T47D (cell line): ENCODE data around the gene MMP27.
A peak's percentile ranks its signal among the peaks of the same experiment; 100 is the strongest.

Source experiments
- DNase-seq, 2 experiments: peaks; one replicate each; pipeline versions ENCODE4 v3.0.0 to v3.0.0-alpha.2; 2011 to 2012; ENCODE audit warnings: low read depth in 1 of 2, low spot score in 1 of 2
- JUND ChIP-seq: IDR thresholded peaks from 2 replicates; pipeline ENCODE4 v1.6.1; 2012; ENCODE audit warnings: low read depth
- in situ Hi-C: cut with HindIII; loops from 2 replicates; pipeline ENCODE4 v1.10.0; 2016; ENCODE audit warnings: low sequenced_read_pairs, low pct_unique_long_range_greater_than_20kb

Gene MMP27

DNA sequence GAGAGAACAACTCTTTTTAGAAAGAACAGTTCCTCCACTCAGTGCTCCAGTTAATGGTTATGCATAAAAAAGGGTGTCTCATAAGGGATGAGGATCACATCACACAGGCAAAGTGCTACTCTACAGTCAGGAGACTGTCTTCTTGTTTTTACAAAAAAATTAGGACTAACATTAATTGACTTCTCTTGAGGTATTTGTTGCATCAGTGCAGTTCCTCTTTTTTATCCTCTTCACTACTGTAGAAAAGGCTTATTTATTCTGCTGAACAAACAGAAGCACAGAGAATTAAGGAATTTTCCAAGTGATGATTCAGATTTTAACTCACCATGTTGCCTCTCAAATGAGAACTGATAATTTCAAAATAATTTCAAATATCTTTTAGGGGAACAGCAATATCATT lies 17.3 kb upstream of the MMP27 start:
- no peak for DNase-seq
- in situ Hi-C loops: no loop called here
- no peak for TF ChIP-seq JUND

DNA sequence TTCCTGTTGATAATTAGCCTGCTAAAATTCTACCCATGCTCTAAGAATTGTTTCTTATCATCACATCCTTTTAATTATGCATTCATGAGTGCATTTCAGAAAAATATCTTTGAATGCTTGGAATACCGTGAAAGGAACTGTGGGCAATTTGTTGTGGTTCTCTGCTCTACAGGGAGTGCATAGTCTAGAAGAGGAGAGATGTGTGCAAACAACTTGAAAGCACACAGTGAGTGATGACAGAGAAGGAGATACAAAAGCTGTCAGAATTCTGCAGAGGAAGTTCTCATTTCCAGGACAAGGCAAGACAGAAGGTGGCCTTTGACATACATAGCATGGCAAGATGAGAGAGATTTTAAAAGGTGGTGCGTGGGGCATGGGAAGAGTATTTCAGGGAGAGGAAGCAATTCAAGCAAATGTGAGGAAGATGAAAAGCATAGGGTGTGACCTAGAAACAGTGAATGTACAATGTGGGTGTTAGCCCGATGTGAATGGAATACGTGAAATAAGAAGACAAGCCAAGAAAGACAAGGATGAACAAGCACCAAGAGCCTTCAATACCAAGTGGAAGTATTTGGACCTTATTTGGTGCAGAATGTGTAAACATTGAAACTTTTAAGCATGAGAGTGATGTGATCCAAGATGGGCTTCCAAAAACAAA lies 14.2 kb upstream of the MMP27 start:
- DNase-seq: no peak
- in situ Hi-C loops: no loop called here
- TF ChIP-seq JUND: no peak

GRCh38 chr11:102717280-102717679 lies 11.7 kb upstream of the MMP27 start:
- TF ChIP-seq JUND: no peak
- no peak for DNase-seq
- in situ Hi-C loops: no loop called here

GRCh38 chr11:102716527-102716926 lies 11.0 kb upstream of the MMP27 start:
- no peak for TF ChIP-seq JUND
- no peak for DNase-seq
- in situ Hi-C loops: no loop called here

DNA sequence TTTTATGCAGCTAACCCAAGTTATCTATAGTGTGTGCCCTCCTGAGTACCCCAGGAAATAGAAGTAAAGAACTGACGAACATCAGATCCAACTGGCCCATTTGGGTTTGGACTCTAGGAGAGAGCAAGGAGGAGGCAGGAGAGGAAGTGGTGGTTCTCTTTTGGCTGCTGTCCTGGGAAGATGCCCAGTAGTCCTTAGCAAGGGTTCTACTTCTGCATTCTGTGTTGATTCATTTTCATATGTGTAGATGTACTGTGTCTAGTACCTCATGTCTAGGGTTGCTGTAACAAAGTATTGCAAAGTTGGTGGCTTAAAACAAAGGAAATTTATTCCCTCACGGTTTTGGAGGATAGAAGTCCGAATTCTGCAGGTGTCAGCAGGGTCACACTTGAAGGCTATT lies 6.6 kb upstream of the MMP27 start:
- TF ChIP-seq JUND: no peak
- in situ Hi-C loops: no loop called here
- no peak for DNase-seq

DNA sequence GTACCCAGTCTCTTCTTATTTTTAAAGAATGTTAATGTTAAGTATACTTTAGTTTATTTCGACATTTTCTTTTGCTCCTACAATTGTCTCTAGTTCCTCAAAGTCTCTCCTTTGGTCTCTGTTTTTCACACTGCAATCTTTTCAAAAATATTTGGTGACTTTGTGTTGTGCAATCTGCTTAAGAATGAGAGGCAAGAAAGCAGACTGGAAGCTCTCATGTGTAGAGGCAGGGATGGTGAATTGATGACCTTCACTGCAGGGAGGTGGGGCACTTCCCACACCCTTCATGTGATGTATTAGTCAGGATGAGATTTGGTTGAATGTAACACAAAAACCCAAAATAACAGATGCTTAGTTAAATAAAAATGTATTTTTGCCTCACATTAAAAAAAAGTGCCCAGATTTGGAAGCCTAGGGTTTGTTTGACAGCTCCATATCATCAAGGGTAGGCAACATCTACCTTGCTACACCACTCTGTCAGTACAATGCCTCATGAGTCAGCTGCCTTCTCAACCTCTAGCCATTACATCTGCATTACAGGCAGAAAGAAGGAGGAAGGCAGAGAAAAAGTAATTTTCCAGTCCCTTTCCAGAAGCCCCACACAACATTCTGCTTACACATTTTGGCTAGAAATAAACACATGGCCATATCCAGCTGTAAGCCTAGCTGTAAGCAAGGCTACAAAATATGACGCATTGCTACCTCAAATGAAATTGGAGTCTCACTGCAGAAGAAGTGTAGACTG lies 3.8 kb upstream of the MMP27 start:
- no peak for TF ChIP-seq JUND
- DNase-seq: no peak
- in situ Hi-C loops: no loop called here

DNA sequence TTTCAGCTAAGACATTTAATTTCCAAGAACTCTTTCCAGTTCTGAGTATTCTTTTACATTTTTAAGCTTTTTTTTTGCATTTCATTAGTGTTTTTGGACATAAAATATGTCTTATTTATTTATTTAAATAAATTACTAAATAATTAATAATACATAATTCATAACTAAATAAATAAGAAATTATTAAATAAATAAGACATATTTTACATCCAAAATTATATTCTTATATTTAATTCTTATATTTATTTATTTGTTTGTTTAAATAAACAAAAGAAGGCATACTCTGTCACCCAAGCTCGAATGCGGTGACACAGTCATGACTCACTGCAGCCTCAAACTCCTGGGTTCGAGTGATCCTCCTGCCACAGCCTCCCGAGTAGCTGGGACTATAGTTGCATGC lies 3.1 kb upstream of the MMP27 start:
- in situ Hi-C loops: no loop called here
- DNase-seq: no peak
- TF ChIP-seq JUND: no peak

DNA sequence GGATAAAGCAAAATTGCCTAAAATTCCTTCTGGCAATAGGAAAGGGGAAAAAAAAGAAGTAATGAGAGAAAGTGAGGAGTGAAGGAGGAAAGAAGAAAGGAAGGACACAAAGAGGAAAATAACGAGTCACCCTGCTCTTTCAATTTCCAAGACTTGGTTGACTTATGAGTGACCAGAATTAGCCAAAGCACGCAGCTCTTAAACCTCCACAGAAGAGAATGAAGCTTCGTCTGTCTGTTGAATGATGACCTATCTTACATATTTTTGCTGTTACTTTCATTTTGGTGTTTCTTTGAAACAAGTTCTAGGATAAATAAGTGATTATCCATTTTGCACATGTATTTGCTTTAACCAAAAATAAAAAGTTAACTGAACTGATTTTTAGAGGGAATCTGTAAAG lies 728 bp downstream of the MMP27 start:
- no peak for TF ChIP-seq JUND
- in situ Hi-C loops: no loop called here
- no peak for DNase-seq

DNA sequence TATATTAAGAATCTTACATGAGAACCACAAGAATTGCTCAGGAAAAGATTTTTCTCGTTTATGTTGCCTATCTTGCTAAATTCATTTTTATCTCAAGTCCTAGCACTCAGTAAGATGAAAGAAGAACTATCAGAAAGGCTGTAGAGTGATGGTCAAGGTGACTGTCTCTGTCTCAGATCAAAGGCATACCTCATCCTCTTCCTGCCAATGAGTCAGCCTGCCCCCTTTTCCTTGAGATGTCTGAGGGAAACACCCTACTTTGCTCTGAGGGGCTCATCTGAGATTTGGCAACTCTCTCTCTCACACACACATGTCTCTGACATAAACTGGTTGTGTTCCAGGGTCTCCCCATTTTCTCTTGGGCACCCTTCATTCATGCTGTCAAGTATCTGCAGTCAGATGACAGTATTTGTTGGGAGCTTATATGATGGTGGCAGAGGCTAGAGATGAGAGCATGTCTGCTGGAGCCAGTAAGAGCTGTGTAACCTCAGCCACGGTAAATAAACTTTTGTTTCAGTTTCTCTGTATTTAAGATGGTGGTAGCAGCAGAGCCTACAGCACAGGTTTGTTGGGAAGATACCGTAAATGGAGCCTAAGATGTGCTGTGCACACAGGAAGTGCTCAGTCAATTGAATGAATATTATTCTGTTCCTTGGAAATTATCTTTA lies 1.6 kb downstream of the MMP27 start:
- no peak for TF ChIP-seq JUND
- in situ Hi-C loops: no loop called here
- no peak for DNase-seq

- in situ Hi-C loops: no loop called here
- TF ChIP-seq JUND: no peak
These were observed 10.4 kb downstream of the MMP27 start for GRCh38 chr11:102695201-102695600.

DNA sequence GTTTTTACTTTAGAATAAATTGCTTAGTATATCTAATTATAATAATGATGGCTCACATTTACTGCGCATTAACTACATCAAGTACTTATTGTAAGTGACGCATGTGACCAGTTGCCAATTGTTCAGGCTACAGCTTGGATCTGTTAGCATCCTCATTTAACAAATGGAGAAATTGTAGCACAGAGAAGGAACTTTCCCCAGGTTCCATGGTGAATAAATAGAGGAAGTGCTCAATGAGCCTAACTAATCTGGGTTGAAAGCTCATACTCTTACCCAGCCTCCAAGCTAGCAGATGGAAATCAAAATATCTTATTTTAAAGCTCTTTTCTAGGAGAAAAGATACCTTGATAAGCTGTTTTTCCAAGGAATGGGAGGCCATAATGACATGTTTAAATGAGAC lies 19.8 kb downstream of the MMP27 start:
- no peak for DNase-seq
- in situ Hi-C loops: no loop called here
- TF ChIP-seq JUND: no peak

More at GRCh38 chr11:102695201-102695600, 10.4 kb downstream of the MMP27 start:
- no peak for DNase-seq

- TF ChIP-seq JUND: no peak
- DNase-seq: peak in 1 of 2 experiments; percentile 35
- in situ Hi-C loops: no loop called here
These were observed 20.2 kb downstream of the MMP27 start for GRCh38 chr11:102685338-102685737.

DNA sequence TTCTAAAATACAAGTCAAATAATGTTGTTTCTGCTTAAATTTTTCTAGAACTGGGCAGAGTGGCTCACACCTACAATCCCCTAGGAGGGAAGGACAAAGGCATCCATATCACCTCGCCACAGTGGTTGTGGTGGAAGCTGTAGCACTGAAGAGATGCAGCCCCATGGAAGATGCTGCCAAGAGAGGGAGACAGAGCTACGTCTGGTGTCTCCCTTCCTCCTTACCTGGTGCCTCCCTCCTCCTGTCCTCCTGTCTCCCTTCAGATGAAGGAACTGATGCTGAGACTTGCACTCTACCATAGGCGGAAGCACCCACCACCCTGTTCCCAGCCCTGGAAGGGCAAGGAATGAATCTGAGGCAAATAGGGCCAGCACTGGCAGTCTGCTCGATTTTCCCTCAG lies 22.3 kb downstream of the MMP27 start:
- DNase-seq: peak in 1 of 2 experiments; percentile 61
- in situ Hi-C loops: no loop called here

More for the DNA sequence above, 22.3 kb downstream of the MMP27 start:
- no peak for TF ChIP-seq JUND
